RWPE1 (cell line): ENCODE measurements around the gene PCDHB16.
"Not testable (repeated sequence)": the region's sequence is repeated elsewhere in the genome, so short reads cannot be mapped to it uniquely, and the experiment has no call there.

Experiments used
- CTCF ChIA-PET: fragments of 350-600 bp; sonication (Branson Sonifier 250); formaldehyde crosslinking; extraction: SDS; loops from one replicate; lab custom pipeline; 2021; lab: Yijun Ruan, JAX
- POLR2A ChIA-PET: fragments of 400-600 bp; formaldehyde crosslinking; extraction: SDS; loops from one replicate; lab custom pipeline; 2020; ENCODE audit warnings: antibody characterized with exemption; ENCODE audit not compliant: low non-redundant PET; lab: Yijun Ruan, JAX
- DNase-seq: peaks from one replicate; pipeline ENCODE4 v3.0.0; 2012; ENCODE audit warnings: low spot score
- H3K27ac ChIP-seq: fragments of 450-650 bp; 2 replicates; pipeline ENCODE4 v1.5.1; 2017
- TF ChIP-seq, protein P1 (sequence below): fragments of 450-650 bp; conservative IDR thresholded peaks from 2 replicates; pipeline ENCODE4 v1.5.1; 2017; ENCODE audit warnings: low read depth, mild to moderate bottlenecking

The PCDHB16 gene

DNA sequence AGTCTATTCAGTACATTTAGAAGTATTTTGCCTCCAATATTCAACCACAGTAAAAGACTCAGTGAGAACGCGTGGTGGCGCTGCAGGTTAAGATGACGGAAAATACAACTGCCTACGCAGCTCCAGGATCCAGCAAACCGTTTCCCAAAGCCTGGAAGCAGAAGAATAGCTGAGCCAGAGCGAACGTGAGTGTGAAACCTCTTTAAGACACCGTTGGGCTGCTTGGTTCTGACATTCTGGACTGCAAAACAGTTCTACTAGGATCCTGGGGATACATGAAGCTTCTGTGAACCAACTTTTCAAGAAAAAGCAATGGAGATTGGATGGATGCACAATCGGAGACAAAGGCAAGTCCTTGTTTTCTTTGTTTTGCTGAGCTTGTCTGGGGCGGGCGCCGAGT, at the start of gene PCDHB16:
Gene PCDHB16, plus strand, starts transcription at position 140 of the 400 bp plus-strand sequence. Its CDS starts 173 bp downstream, at position 313.
- TF ChIP-seq, protein P1, sequence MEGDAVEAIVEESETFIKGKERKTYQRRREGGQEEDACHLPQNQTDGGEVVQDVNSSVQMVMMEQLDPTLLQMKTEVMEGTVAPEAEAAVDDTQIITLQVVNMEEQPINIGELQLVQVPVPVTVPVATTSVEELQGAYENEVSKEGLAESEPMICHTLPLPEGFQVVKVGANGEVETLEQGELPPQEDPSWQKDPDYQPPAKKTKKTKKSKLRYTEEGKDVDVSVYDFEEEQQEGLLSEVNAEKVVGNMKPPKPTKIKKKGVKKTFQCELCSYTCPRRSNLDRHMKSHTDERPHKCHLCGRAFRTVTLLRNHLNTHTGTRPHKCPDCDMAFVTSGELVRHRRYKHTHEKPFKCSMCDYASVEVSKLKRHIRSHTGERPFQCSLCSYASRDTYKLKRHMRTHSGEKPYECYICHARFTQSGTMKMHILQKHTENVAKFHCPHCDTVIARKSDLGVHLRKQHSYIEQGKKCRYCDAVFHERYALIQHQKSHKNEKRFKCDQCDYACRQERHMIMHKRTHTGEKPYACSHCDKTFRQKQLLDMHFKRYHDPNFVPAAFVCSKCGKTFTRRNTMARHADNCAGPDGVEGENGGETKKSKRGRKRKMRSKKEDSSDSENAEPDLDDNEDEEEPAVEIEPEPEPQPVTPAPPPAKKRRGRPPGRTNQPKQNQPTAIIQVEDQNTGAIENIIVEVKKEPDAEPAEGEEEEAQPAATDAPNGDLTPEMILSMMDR: peak; percentile 30
- CTCF ChIA-PET: interaction anchor here (0.5 to 0.8 kb wide), 3 partner anchors 8 to 139 kb away, joined by 3 to 7 read pairs (median 4); partner anchors contain the start of gene TAF7
- DNase-seq: no peak
- POLR2A ChIA-PET: no interaction called here
- no peak within 1 kb of the TSS for H3K27ac ChIP-seq

DNA sequence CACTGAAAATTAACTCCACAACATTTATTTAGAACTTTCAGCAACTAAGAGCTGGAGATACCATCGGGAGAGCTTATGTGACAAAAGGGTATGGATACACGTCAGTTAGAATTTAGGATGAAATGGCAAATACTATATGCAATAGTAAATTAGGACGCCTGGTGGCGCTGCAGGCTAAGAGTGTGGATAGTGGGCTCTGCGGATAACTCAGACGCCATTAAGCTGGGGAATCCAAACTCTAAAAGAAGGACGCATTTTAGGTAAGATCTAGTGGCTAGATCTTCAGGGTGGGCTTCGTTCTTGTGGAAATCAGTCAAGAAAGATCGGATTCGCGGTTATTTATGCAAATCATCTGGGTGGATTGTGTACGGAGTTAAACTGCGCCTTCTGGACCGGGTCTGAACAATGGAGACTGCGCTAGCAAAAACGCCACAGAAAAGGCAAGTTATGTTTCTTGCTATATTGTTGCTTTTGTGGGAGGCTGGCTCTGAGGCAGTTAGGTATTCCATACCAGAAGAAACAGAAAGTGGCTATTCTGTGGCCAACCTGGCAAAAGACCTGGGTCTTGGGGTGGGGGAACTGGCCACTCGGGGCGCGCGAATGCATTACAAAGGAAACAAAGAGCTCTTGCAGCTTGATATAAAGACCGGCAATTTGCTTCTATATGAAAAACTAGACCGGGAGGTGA, 47.0 kb upstream of the PCDHB16 start, which contains the start of gene PCDHB5:
Gene PCDHB5, plus strand, starts transcription at position 177 of the 688 bp plus-strand sequence. Its CDS starts 229 bp downstream, at position 406.
- TF ChIP-seq, protein P1: peak; percentile 63
- DNase-seq: no peak
- H3K27ac ChIP-seq: no peak within 1 kb of the TSS
- CTCF ChIA-PET: interaction anchor here (0.6 to 0.7 kb wide), 2 partner anchors 52 to 309 kb away, joined by 3 read pairs; no protein-coding TSS in a partner anchor
- POLR2A ChIA-PET: no interaction called here

DNA sequence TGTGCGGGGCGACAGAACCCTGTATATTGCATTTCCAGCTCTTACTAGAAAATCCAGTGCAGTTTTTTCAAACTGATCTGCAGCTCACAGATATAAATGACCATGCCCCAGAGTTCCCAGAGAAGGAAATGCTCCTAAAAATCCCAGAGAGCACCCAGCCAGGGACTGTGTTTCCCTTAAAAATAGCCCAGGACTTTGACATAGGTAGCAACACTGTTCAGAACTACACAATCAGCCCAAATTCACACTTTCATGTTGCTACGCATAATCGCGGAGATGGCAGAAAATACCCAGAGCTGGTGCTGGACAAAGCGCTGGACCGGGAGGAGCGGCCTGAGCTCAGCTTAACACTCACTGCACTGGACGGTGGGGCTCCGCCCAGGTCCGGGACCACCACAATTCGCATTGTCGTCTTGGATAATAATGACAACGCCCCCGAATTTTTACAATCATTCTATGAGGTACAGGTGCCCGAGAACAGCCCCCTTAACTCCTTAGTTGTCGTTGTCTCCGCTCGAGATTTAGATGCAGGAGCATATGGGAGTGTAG, 46.4 kb upstream of the PCDHB16 start:
- TF ChIP-seq, protein P1: no peak
- ChIA-PET POLR2A (no interaction called here), CTCF (interaction anchor here (0.7 kb wide), 1 partner anchor 52 kb away, joined by 3 read pairs; no protein-coding TSS in a partner anchor)

DNA sequence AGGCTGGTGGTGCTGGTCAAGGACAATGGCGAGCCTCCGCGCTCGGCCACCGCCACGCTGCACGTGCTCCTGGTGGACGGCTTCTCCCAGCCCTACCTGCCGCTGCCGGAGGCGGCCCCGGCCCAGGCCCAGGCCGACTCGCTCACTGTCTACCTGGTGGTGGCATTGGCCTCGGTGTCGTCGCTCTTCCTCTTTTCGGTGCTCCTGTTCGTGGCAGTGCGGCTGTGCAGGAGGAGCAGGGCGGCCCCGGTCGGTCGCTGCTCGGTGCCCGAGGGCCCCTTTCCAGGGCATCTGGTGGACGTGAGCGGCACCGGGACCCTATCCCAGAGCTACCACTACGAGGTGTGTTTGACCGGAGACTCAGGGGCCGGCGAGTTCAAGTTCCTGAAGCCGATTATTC, 44.8 kb upstream of the PCDHB16 start:
- POLR2A ChIA-PET, CTCF ChIA-PET, H3K27ac ChIP-seq, DNase-seq: not testable (repeated sequence)

More for the DNA sequence above, 46.4 kb upstream of the PCDHB16 start:
- H3K27ac ChIP-seq: no peak overlapping the region
- no peak for DNase-seq

DNA sequence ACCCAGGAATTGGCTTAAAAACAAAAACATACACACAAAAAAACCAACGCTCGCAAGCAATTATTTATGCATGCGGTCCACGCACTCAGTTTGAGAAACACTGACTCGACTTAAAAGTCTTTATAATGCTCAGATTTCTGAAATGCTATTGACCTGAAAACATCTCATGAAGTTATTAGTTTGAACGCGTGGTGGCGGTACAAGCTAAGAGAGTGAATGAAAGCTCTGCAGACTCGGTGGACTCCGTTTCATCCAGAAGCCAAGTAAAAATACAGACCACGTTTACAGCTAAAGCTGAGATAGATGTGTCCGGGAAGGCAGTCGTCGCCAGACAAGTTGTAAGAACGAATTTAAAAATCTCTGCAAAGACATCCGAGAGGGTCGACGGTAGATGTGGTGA, 32.4 kb upstream of the PCDHB16 start, which contains the start of gene PCDHB6:
Gene PCDHB6, plus strand, starts transcription at position 246 of the 400 bp plus-strand sequence. CDS start 201 bp downstream, outside the sequence.
- POLR2A ChIA-PET: no interaction called here
- peak; percentile 26 for DNase-seq
- TF ChIP-seq, protein P1: peak; percentile 28
- CTCF ChIA-PET: interaction anchor here (0.6 to 1.2 kb wide), 5 partner anchors 18 to 411 kb away, joined by 3 to 4 read pairs (median 3); partner anchors contain the start of gene PCDHA8
- no peak within 1 kb of the TSS for H3K27ac ChIP-seq

DNA sequence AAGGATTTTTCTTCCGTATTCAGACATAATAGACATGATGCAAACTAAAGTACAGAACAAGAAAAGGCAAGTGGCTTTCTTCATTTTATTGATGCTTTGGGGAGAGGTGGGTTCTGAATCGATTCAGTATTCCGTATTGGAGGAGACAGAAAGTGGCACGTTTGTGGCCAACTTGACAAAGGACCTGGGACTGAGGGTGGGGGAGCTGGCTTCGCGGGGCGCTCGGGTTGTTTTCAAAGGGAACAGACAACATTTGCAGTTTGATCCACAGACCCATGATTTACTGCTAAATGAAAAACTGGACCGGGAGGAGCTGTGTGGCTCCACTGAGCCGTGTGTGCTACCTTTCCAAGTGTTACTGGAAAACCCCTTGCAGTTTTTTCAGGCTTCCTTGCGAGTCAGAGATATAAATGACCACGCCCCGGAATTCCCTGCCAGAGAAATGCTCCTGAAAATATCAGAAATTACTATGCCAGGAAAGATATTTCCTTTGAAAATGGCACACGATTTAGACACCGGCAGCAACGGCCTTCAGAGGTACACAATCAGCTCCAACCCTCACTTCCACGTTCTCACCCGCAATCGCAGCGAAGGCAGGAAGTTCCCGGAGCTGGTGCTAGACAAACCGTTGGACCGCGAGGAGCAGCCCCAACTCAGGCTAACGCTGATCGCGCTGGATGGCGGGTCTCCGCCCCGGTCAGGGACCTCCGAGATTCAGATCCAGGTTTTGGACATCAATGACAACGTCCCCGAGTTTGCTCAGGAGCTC, 31.8 kb upstream of the PCDHB16 start:
- POLR2A ChIA-PET: interaction anchor here (0.6 kb wide), 1 partner anchor 309 kb away, joined by 3 read pairs; no protein-coding TSS in a partner anchor
- no peak for DNase-seq
- CTCF ChIA-PET: interaction anchor here (0.6 to 1.2 kb wide), 8 partner anchors 19 to 424 kb away, joined by 3 to 4 read pairs (median 3); partner anchors contain the start of genes PCDHA8 and PCDHB14
- TF ChIP-seq, protein P1: no peak
- no peak overlapping the region for H3K27ac ChIP-seq
